Measurements from ENCODE around the gene TMEM218.

Gene TMEM218

GRCh38 chr11:125083312-125084056, 27.9 kb downstream of the TMEM218 start:
- Histone ChIP-seq H3K27ac (replicated peaks) (no peak overlapping the region), H3K27me3 (ENCODE audit: insufficient read depth, poor library complexity, severe bottlenecking) (no peaks in the 10 kb centered on the region), H3K4me3 (replicated peaks; ENCODE audit: insufficient read depth, low read length) (no peak overlapping the region)
- TF ChIP-seq SPI1 (IDR thresholded peaks at IDR 0.05; ENCODE audit: borderline replicate concordance, low read depth) (no peak), REST (IDR thresholded peaks at IDR 0.05; ENCODE audit: insufficient replicate concordance, low read depth) (no peak), CTCF (IDR thresholded peaks at IDR 0.05; ENCODE audit: insufficient read depth, low read length) (no peak), POLR2AphosphoS5 (IDR thresholded peaks at IDR 0.05; ENCODE audit: low read depth) (no peak), GABPA (IDR thresholded peaks at IDR 0.05; ENCODE audit: low read depth) (no peak)
- no peak for DNase-seq (ENCODE audit: low read depth in 1 of 2, low spot score in 1 of 2)

GRCh38 chr11:125082611-125083311, 28.7 kb downstream of the TMEM218 start:
- no peak for TF ChIP-seq REST (IDR thresholded peaks at IDR 0.05; ENCODE audit: insufficient replicate concordance, low read depth)
- TF ChIP-seq CTCF (IDR thresholded peaks at IDR 0.05; ENCODE audit: insufficient read depth, low read length), result no peak
- Histone ChIP-seq H3K4me3 (replicated peaks; ENCODE audit: insufficient read depth, low read length) (no peak overlapping the region), H3K27ac (replicated peaks) (no peak overlapping the region), H3K27me3 (ENCODE audit: insufficient read depth, poor library complexity, severe bottlenecking) (no peaks in the 10 kb centered on the region)
- DNase-seq (ENCODE audit: low read depth in 1 of 2, low spot score in 1 of 2), result no peak

GRCh38 chr11:125082040-125082439, 29.4 kb downstream of the TMEM218 start:
- H3K27ac ChIP-seq (replicated peaks), result no peak overlapping the region
- no peak overlapping the region for H3K4me3 ChIP-seq (replicated peaks; ENCODE audit: insufficient read depth, low read length)
- H3K27me3 ChIP-seq (ENCODE audit: insufficient read depth, poor library complexity, severe bottlenecking), result no peaks in the 10 kb centered on the region
- TF ChIP-seq GABPA (IDR thresholded peaks at IDR 0.05; ENCODE audit: low read depth) (no peak), SPI1 (IDR thresholded peaks at IDR 0.05; ENCODE audit: borderline replicate concordance, low read depth) (no peak), CTCF (IDR thresholded peaks at IDR 0.05; ENCODE audit: insufficient read depth, low read length) (no peak)
- DNase-seq (ENCODE audit: low read depth in 1 of 2, low spot score in 1 of 2), result no peak

Measured in HL-60 (cell line).